ENCODE data around the gene ZFYVE9. TPM values are rescaled to one million over a fixed set of nuclear protein-coding genes. Genes with fewer than 3 reads are reported as not detected.

The ZFYVE9 gene
- total RNA-seq, 1 donor from 2014 or later = 48.9 TPM

- no peak for DNase-seq (ENCODE audit: low read depth)
Observed at GRCh38 chr1:52341655-52342260, 199.9 kb downstream of the ZFYVE9 start.

- no peak for DNase-seq (ENCODE audit: low read depth)
Observed at GRCh38 chr1:52343979-52344378, 202.1 kb downstream of the ZFYVE9 start.

GRCh38 chr1:52345252-52345651, 203.4 kb downstream of the ZFYVE9 start:
- no peak for DNase-seq (ENCODE audit: low read depth)

GRCh38 chr1:52346653-52347052, 204.8 kb downstream of the ZFYVE9 start:
- DNase-seq (ENCODE audit: low read depth) = no peak

GRCh38 chr1:52348704-52349300, 206.9 kb downstream of the ZFYVE9 start:
- no peak for DNase-seq (ENCODE audit: low read depth)

DNA sequence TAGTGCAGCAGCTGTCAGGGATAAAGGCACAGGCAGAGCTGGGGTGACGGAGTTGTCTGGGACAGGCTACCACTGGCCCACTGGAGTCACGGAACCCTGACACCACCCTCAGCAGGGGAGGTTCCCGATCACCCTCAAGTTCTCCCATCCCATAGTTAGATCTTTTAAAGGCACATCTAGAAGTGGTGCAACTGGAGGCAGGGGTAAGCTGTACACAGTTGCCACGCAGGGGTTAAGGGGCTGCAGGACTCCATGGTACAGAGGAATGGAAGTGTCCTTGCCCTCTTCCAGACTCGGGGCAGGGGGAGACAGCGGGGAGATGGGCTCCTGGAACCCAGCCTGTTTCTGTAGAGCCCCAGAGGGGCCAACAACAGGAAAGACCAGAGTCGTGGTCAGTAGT, 210.8 kb downstream of the ZFYVE9 start:
- DNase-seq (ENCODE audit: low read depth) = no peak

GRCh38 chr1:52355436-52355835, 213.5 kb downstream of the ZFYVE9 start:
- no peak for DNase-seq (ENCODE audit: low read depth)

- DNase-seq (ENCODE audit: low read depth) = no peak
Observed at GRCh38 chr1:52355847-52356505, 214.1 kb downstream of the ZFYVE9 start.

DNA sequence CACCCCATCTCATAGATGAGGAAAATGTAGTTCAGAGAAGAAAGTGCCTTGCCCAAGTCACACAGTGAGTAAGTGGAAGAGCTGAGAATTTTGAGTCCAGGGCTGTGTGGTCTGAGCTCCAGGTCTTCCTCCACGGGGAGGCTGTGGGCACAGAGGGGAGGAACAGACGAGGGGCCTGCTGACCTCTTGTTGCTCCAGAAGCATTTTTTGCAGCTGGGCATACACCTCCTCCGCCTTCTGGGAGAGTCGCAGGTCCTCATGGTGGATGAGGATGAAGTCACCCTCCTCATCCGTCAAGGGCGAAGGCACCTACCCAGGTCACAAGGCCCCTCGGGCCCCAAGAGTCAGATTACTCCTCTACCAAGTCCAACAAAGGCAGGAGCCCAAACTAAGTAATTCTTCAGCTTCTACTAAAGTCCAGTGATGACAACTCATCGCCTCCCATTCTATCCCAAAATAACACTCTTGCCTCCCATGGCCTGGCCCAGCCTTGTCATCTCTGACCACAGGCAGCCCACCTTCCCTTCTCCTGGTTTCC, 215.0 kb downstream of the ZFYVE9 start:
- DNase-seq (ENCODE audit: low read depth) = no peak

GRCh38 chr1:52357397-52357796, 215.5 kb downstream of the ZFYVE9 start:
- no peak for DNase-seq (ENCODE audit: low read depth)

DNA sequence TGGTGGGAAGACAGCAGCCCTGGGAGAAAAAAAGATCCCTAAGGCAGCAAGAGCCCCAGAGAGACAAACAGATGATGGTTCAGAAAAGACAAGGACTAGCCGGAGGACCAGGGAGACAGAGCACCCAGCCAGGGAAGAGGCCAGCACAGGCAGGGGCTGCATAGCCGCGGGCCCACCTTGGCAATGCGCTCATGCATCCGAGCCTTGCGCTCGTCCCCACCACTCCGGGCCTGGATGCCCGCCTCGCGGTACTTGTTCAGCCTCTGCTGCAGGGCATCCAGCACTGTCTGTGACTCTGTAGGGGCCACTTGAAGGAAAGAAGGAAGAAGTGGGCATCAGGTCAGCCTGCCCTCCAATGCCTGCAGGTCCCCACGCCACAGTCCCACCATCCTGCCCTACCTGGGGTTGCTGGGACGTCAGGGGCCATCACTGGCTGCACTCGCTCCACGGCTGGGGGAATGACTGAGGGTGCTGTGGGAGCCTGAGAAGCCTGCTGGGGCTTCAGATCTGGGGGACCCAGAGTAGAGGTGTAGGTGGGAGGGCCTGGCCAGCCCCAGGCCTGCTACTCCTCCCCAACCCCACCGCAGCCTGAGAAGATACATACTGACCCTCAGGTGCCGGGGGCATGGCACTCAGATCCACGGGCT, 217.1 kb downstream of the ZFYVE9 start:
- no peak for DNase-seq (ENCODE audit: low read depth)

GRCh38 chr1:52359676-52360594, 218.0 kb downstream of the ZFYVE9 start:
- DNase-seq (ENCODE audit: low read depth) = no peak

DNA sequence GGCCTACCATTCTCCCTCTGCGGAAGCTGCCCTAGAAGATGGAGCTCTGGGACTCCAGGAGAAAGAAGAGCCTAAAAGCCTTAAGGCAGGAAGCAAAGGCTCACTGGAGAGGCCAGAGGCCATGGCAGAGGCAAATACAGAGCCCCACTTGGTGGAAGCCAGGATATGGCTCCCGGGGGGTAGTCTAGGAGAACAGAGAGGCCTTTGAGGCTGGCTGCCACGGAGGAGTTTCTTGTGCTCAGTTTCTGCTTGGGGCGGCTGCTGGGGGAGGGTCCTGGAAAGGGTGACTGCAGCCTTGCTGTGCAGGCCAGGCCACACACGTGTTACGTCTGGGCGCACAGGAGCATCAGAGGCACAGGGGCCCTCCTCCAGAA, 218.7 kb downstream of the ZFYVE9 start:
- DNase-seq (ENCODE audit: low read depth) = no peak

DNA sequence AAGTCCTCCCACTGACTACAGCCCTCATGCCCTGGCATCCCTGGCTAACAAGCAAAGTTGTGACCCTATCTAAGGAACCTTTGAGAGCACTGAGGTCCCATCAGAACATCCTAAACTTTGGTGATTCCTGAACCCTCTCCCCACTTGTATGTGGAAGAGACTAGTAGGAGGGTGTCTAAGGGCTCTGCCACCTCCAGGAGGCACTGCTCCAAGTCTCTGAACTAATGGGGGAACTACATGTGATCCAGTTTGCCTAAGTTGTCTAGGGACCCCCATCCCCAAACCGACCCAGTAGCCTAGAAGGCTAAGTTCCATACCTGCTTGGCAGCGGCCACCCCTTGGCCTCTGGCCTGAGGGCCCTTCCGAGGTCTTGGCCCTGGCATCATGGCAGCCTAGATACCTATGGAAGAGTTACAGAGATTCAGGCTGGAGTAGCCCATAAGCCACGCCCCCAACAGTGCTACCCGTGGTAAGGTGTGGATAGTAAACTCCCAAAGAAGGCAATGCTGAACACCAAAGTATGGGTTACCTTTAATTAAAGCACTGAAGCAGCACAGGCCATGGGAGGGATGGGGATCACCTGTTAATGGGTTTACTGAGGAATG, 222.4 kb downstream of the ZFYVE9 start:
- no peak for DNase-seq (ENCODE audit: low read depth)

- DNase-seq (ENCODE audit: low read depth) = peak; percentile 71
Observed at GRCh38 chr1:52365071-52365745, 223.3 kb downstream of the ZFYVE9 start.

GRCh38 chr1:52365746-52366516, 224.0 kb downstream of the ZFYVE9 start, which contains the start of gene CC2D1B:
CC2D1B (minus strand) TSS chr1:52366205; CDS start chr1:52364620, 1,585 bp downstream.
- DNase-seq (ENCODE audit: low read depth) = peak; percentile 94

DNA sequence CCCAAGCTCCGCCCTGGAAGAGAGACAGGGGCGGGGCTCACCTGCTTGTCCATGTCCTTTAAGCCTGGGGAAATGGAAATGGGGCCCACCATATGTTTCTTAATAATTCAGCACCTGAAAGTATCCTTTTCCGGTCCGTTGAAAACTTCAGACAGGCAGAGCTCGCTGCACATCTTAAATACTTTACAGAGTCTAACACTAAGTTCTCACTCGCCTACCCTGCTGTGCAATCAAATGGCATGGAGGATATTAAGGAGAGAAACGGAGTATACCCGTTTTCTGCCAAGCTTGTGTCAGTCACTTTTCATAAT, 224.6 kb downstream of the ZFYVE9 start:
- no peak for DNase-seq (ENCODE audit: low read depth)

- DNase-seq (ENCODE audit: low read depth) = no peak
Observed at GRCh38 chr1:52367272-52367671, 225.4 kb downstream of the ZFYVE9 start.

DNA sequence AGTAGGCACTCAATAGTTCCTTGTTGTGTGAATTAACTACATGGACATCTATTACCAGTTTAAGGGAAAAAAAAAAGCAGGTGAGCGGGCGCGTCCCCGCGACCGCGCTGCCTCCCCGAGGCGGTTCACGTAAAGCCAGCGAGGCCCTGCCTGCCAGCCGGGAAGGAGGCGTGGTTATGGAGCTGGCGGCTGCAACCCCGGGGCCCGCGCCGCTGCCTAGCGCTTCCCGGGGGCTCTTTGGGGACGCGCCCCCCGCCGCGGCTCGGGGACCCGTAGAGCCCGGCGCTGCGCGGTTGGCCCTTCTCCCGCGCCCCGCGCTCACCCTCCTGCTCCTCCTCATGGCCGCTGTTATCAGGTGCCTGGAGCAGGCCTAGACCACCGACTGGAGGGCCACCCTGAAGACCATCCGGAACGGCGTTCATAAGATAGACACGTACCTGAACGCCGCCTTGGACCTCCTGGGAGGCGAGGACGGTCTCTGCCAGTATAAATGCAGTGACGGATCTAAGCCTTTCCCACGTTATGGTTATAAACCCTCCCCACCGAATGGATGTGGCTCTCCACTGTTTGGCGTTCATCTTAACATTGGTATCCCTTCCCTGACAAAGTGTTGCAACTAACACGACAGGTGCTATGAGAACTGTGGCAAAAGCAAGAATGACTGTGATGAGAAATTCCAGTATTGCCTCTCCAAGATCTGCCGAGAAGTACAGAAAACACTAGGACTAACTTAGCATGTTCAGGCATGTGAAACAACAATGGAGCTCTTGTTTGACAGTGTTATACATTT, 226.7 kb downstream of the ZFYVE9 start:
- DNase-seq (ENCODE audit: low read depth) = peak; percentile 25

Data from renal cortical epithelial cell (primary cell).